Ovary (tissue), 3 donors: ENCODE data around the gene AIG1.

Experiments used
- EP300 ChIP-seq: sonication (generic); formaldehyde crosslinking; IDR thresholded peaks from one replicate; pipeline ENCODE4 v1.6.1; 2017; ENCODE audit warnings: antibody characterized with exemption
- POLR2A ChIP-seq: fragments of 450-650 bp; IDR thresholded peaks from one replicate; pipeline ENCODE4 v1.6.1; 2017; ENCODE audit warnings: antibody characterized with exemption, mild to moderate bottlenecking, moderate library complexity
- TF ChIP-seq, protein P1 (sequence below), 3 donors: fragments of 450-650 bp in 2 of 3; fragments of 200-600 bp in 1 of 3; IDR thresholded peaks; one replicate each; pipeline versions ENCODE4 v1.5.1 to v1.8.0; 2016 to 2022; ENCODE audit warnings: antibody characterized with exemption in 3 of 3, mild to moderate bottlenecking in 1 of 3
- donor health status: DM: no; HTN: no; CAD: no.

DNA sequence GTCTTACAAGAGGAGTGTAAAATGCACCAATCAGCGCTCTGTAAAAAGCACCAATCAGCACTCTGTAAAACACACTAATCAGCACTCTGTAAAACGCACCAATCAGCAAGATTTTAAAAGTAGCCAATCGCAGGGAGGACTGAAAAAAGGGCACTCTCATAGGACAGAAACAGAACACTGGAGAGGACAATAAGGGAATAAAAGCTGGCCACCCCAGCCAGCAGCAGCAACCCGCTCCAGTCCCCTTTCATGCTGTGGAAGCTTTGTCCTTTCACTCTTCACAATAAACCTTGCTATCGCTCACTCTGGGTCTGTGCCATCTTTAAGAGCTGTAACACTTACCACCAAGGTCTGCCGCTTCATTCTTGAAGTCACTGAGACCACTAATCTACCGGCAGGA lies 1.7 kb upstream of the AIG1 start:
- TF ChIP-seq, protein P1, sequence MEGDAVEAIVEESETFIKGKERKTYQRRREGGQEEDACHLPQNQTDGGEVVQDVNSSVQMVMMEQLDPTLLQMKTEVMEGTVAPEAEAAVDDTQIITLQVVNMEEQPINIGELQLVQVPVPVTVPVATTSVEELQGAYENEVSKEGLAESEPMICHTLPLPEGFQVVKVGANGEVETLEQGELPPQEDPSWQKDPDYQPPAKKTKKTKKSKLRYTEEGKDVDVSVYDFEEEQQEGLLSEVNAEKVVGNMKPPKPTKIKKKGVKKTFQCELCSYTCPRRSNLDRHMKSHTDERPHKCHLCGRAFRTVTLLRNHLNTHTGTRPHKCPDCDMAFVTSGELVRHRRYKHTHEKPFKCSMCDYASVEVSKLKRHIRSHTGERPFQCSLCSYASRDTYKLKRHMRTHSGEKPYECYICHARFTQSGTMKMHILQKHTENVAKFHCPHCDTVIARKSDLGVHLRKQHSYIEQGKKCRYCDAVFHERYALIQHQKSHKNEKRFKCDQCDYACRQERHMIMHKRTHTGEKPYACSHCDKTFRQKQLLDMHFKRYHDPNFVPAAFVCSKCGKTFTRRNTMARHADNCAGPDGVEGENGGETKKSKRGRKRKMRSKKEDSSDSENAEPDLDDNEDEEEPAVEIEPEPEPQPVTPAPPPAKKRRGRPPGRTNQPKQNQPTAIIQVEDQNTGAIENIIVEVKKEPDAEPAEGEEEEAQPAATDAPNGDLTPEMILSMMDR (IDR thresholded peaks at IDR 0.05) = no peak
- TF ChIP-seq POLR2A = no peak
- no peak for TF ChIP-seq EP300
